Measurements from ENCODE around the gene RABGEF1.

DNA sequence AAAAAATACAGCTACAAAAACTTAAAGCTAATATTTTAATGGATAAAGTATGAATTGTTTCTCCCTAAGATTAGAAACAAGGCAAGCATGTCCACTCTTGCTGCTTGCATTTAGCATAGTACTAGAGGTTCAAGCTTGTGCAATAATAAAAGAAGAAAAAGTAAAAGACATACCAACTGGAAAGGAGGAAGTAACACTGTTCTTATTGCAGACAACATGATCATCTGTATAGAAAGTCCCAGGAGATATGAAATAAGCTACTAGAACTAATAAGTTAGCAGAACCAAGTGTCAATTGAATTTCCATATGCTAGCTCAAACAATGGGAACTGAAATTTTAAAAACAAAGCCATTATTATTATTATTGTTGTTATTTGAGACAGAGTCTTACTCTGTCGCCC is 20.0 kb upstream of the RABGEF1 start:
- TF ChIP-seq, protein P1, sequence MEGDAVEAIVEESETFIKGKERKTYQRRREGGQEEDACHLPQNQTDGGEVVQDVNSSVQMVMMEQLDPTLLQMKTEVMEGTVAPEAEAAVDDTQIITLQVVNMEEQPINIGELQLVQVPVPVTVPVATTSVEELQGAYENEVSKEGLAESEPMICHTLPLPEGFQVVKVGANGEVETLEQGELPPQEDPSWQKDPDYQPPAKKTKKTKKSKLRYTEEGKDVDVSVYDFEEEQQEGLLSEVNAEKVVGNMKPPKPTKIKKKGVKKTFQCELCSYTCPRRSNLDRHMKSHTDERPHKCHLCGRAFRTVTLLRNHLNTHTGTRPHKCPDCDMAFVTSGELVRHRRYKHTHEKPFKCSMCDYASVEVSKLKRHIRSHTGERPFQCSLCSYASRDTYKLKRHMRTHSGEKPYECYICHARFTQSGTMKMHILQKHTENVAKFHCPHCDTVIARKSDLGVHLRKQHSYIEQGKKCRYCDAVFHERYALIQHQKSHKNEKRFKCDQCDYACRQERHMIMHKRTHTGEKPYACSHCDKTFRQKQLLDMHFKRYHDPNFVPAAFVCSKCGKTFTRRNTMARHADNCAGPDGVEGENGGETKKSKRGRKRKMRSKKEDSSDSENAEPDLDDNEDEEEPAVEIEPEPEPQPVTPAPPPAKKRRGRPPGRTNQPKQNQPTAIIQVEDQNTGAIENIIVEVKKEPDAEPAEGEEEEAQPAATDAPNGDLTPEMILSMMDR (IDR thresholded peaks at IDR 0.05; ENCODE audit: borderline replicate concordance, extremely low read depth, low read length, poor library complexity, severe bottlenecking): no peak
- TF ChIP-seq EZH2 (IDR thresholded peaks at IDR 0.05; ENCODE audit: borderline replicate concordance, low read depth, low read length, severe bottlenecking): no peak
